ENCODE measurements around the gene HUS1B.
A peak's percentile ranks its signal among the peaks of the same experiment; 100 is the strongest.

Gene HUS1B

DNA sequence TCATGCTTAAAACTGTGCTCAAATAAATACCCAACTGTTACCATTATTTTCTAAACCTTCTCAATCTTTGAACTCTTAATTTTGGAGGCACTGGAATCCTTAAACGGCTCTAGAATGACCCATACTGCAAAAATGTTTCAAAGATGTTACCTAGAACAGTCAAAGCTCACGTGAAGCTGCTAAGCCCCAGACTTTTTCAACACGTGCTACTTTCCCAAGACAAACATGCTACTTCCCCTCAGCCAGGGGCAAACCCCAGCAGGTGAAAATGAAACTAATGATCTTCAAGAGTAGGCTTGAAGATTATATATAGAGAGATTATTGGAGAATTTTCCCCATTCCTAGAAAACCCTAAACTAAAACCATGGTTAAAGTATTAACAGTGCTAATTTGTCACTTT is 28.1 kb downstream of the HUS1B start:
- Histone ChIP-seq H3K4me3 (ENCODE audit: low read depth, low read length) (no peak overlapping the region), H3K27ac (no peak overlapping the region), H3K27me3 (ENCODE audit: insufficient read depth, low read depth, severe bottlenecking) (no peaks in the 10 kb centered on the region), H3K9me3 (ENCODE audit: severe bottlenecking) (no peaks in the 10 kb centered on the region), H3K36me3 (peaks cover 4% of the 10 kb centered on the region)
- TF ChIP-seq, protein P1, sequence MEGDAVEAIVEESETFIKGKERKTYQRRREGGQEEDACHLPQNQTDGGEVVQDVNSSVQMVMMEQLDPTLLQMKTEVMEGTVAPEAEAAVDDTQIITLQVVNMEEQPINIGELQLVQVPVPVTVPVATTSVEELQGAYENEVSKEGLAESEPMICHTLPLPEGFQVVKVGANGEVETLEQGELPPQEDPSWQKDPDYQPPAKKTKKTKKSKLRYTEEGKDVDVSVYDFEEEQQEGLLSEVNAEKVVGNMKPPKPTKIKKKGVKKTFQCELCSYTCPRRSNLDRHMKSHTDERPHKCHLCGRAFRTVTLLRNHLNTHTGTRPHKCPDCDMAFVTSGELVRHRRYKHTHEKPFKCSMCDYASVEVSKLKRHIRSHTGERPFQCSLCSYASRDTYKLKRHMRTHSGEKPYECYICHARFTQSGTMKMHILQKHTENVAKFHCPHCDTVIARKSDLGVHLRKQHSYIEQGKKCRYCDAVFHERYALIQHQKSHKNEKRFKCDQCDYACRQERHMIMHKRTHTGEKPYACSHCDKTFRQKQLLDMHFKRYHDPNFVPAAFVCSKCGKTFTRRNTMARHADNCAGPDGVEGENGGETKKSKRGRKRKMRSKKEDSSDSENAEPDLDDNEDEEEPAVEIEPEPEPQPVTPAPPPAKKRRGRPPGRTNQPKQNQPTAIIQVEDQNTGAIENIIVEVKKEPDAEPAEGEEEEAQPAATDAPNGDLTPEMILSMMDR (IDR thresholded peaks at IDR 0.05; ENCODE audit: low read depth, low read length), result no peak
- no peak for DNase-seq

DNA sequence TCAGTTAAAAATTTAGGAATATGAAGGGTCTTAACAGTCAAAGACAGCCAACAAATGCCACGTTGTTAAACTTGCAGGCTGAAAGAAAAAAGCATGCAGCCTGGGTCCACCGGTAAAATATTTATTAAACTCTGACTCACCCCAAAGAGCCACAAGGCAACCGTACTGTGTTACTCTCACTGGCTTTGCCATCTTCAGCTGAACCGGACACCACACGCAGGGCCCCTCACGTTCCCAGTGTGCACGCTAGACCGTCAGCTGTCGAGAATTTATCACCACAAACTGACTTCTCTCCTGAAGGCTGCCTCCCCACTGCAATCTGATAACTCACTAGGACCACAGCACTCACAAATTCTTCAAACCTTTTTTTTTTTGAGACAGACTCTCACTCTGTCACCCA is 30.7 kb downstream of the HUS1B start:
- Histone ChIP-seq H3K36me3 (no peaks in the 10 kb centered on the region; the same call in none of the 2 replicates), H3K4me3 (ENCODE audit: low read depth, low read length) (no peak overlapping the region), H3K27ac (no peak overlapping the region), H3K9me3 (ENCODE audit: severe bottlenecking) (no peaks in the 10 kb centered on the region), H3K27me3 (ENCODE audit: insufficient read depth, low read depth, severe bottlenecking) (no peaks in the 10 kb centered on the region)
- TF ChIP-seq, protein P1 (IDR thresholded peaks at IDR 0.05; ENCODE audit: low read depth, low read length), result no peak
- DNase-seq, result no peak

GRCh38 chr6:624979-625378 is 31.9 kb downstream of the HUS1B start:
- TF ChIP-seq, protein P1 (IDR thresholded peaks at IDR 0.05; ENCODE audit: low read depth, low read length), result peak; percentile 22; the same call in 1 of the 2 replicates
- DNase-seq, result no peak
- H3K27ac ChIP-seq, result no peak overlapping the region

DNA sequence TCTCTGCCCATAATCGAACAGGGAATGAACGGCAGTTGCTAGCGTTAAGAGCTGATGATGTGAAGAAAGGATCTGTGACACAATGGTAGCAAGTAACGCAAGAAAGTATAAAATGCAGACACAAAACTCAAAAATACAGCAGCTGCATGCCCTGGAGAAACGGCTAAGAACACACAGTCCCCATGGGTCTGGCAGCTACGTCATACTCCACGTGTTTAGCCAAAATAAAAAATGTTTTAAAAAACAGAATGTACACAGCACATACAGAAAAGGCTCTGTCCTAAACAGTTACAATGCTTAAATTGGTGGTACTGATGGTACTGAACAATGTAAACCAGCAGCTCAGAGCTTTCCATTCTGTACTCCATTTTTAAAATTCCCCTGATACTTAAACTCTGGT is 34.4 kb downstream of the HUS1B start:
- H3K27ac ChIP-seq, result no peak overlapping the region
- no peaks in the 10 kb centered on the region for H3K36me3 ChIP-seq
- H3K9me3 ChIP-seq (ENCODE audit: severe bottlenecking), result no peaks in the 10 kb centered on the region
- TF ChIP-seq, protein P1 (IDR thresholded peaks at IDR 0.05; ENCODE audit: low read depth, low read length), result no peak
- no peak overlapping the region for H3K4me3 ChIP-seq (ENCODE audit: low read depth, low read length)
- H3K27me3 ChIP-seq (ENCODE audit: insufficient read depth, low read depth, severe bottlenecking), result no peaks in the 10 kb centered on the region
- DNase-seq, result no peak

More at GRCh38 chr6:624979-625378, 31.9 kb downstream of the HUS1B start:
- no peaks in the 10 kb centered on the region for H3K36me3 ChIP-seq
- H3K4me3 ChIP-seq (ENCODE audit: low read depth, low read length), result no peak overlapping the region
- no peaks in the 10 kb centered on the region for H3K27me3 ChIP-seq (ENCODE audit: insufficient read depth, low read depth, severe bottlenecking)
- H3K9me3 ChIP-seq (ENCODE audit: severe bottlenecking), result no peaks in the 10 kb centered on the region

GRCh38 chr6:621931-622330 is 35.0 kb downstream of the HUS1B start:
- Histone ChIP-seq H3K36me3 (peaks cover 4% of the 10 kb centered on the region), H3K27me3 (ENCODE audit: insufficient read depth, low read depth, severe bottlenecking) (no peaks in the 10 kb centered on the region)
- peak; percentile 41 for DNase-seq

GRCh38 chr6:620950-621349 is 36.0 kb downstream of the HUS1B start:
- TF ChIP-seq, protein P1 (IDR thresholded peaks at IDR 0.05; ENCODE audit: low read depth, low read length), result no peak
- DNase-seq, result no peak
- Histone ChIP-seq H3K27me3 (ENCODE audit: insufficient read depth, low read depth, severe bottlenecking) (no peaks in the 10 kb centered on the region), H3K27ac (no peak overlapping the region), H3K4me3 (ENCODE audit: low read depth, low read length) (no peak overlapping the region), H3K36me3 (peaks cover 4% of the 10 kb centered on the region), H3K9me3 (ENCODE audit: severe bottlenecking) (no peaks in the 10 kb centered on the region)

More at GRCh38 chr6:621931-622330, 35.0 kb downstream of the HUS1B start:
- Histone ChIP-seq H3K27ac (no peak overlapping the region), H3K4me3 (ENCODE audit: low read depth, low read length) (no peak overlapping the region), H3K9me3 (ENCODE audit: severe bottlenecking) (no peaks in the 10 kb centered on the region)
- TF ChIP-seq, protein P1 (IDR thresholded peaks at IDR 0.05; ENCODE audit: low read depth, low read length), result no peak

All from WERI-Rb-1 (cell line).